GM23338 (cell line): ENCODE results near the gene TRAPPC14. TPM values are rescaled to one million over a fixed set of nuclear protein-coding genes. Genes with fewer than 3 reads are reported as not detected.

Experiments used
- ATAC-seq: fragments of 200-7000 bp; cut with Tn5 transposase; 3 replicates; pipeline ENCODE4 v1.9.1; 2020
- DNase-seq: peaks from one replicate; pipeline ENCODE4 v3.0.0-alpha.2; 2015; ENCODE audit warnings: low spot score
- H2AFZ ChIP-seq: fragments of 200-600 bp; sonication (generic); 2 replicates; pipeline ENCODE4 v1.8.0; 2016; ENCODE audit warnings: antibody characterized with exemption, mild to moderate bottlenecking, moderate library complexity
- H3F3A ChIP-seq: fragments of 200-600 bp; sonication (generic); replicated peaks from 2 replicates; pipeline ENCODE4 v1.8.0; 2017; ENCODE audit warnings: antibody characterized with exemption, mixed run types, low read depth
- H3K27ac ChIP-seq: fragments of 200-600 bp; sonication (generic); 2 replicates; pipeline ENCODE4 v1.6.1; 2016; ENCODE audit warnings: low read depth
- H3K27me3 ChIP-seq: fragments of 200-600 bp; sonication (generic); 2 replicates; pipeline ENCODE4 v1.8.0; 2016; ENCODE audit warnings: mild to moderate bottlenecking, mixed run types, moderate library complexity; ENCODE audit not compliant: insufficient read depth
- H3K36me3 ChIP-seq: fragments of 200-600 bp; sonication (generic); 2 replicates; pipeline ENCODE4 v1.8.0; 2016; ENCODE audit warnings: mild to moderate bottlenecking; ENCODE audit not compliant: insufficient read depth
- H3K4me1 ChIP-seq: fragments of 200-600 bp; sonication (generic); 2 replicates; pipeline ENCODE4 v1.8.0; 2016; ENCODE audit warnings: mild to moderate bottlenecking, moderate library complexity; ENCODE audit not compliant: insufficient read depth
- H3K4me2 ChIP-seq: fragments of 200-600 bp; sonication (generic); 2 replicates; pipeline ENCODE4 v1.7.1; 2017; ENCODE audit warnings: mixed run types
- H3K4me3 ChIP-seq: fragments of 200-600 bp; sonication (generic); 2 replicates; pipeline ENCODE4 v1.6.1; 2016; ENCODE audit warnings: mixed run types
- H3K79me2 ChIP-seq: fragments of 200-600 bp; sonication (generic); replicated peaks from 2 replicates; pipeline ENCODE4 v1.8.0; 2017; ENCODE audit warnings: mild to moderate bottlenecking; ENCODE audit not compliant: insufficient read depth
- H3K9me2 ChIP-seq: fragments of 200-600 bp; sonication (generic); 2 replicates; pipeline ENCODE4 v1.8.0; 2017; ENCODE audit not compliant: insufficient read depth
- H4K20me1 ChIP-seq: fragments of 200-600 bp; sonication (generic); replicated peaks from 2 replicates; pipeline ENCODE4 v1.8.0; 2017; ENCODE audit warnings: mild to moderate bottlenecking; ENCODE audit not compliant: insufficient read depth
- H3K27ac Mint-ChIP-seq: 2 replicates; pipeline ENCODE4 v1.8.0; 2020; ENCODE audit warnings: inconsistent platforms, mild to moderate bottlenecking, moderate library complexity, mixed read lengths
- H3K27me3 Mint-ChIP-seq: 3 replicates; pipeline ENCODE4 v1.8.0; 2022; ENCODE audit warnings: low read depth, mild to moderate bottlenecking, moderate library complexity, mixed read lengths, inconsistent platforms; ENCODE audit not compliant: insufficient read depth, poor library complexity
- H3K36me3 Mint-ChIP-seq: 3 replicates; pipeline ENCODE4 v1.8.0; 2021; ENCODE audit warnings: low read depth, mild to moderate bottlenecking, inconsistent platforms, moderate library complexity, mixed read lengths
- H3K4me1 Mint-ChIP-seq: 3 replicates; pipeline ENCODE4 v1.8.0; 2020; ENCODE audit warnings: mild to moderate bottlenecking, inconsistent platforms, mixed read lengths
- H3K4me3 Mint-ChIP-seq: 3 replicates; pipeline ENCODE4 v1.8.0; 2021; ENCODE audit warnings: moderate library complexity, mild to moderate bottlenecking, inconsistent platforms, mixed read lengths
- H3K9me3 Mint-ChIP-seq: 3 replicates; pipeline ENCODE4 v1.8.0; 2020; ENCODE audit warnings: moderate library complexity, mild to moderate bottlenecking, inconsistent platforms, mixed read lengths
- CREB1 ChIP-seq: fragments of 250-450 bp; sonication (Bioruptor Pico); IDR thresholded peaks from 2 replicates; pipeline ENCODE4 v1.5.0; 2020; ENCODE audit warnings: low read depth, mild to moderate bottlenecking, moderate library complexity
- ETS1 ChIP-seq: IDR thresholded peaks from 2 replicates; pipeline ENCODE4 v1.6.1; 2016; ENCODE audit warnings: antibody characterized with exemption
- EZH2 ChIP-seq: fragments of 200-600 bp; sonication (generic); IDR thresholded peaks from one replicate; pipeline ENCODE4 v1.8.0; 2017; ENCODE audit warnings: antibody characterized with exemption, mild to moderate bottlenecking, low read depth; ENCODE audit not compliant: unreplicated experiment
- JUNB ChIP-seq: IDR thresholded peaks from one replicate; pipeline ENCODE4 v1.6.1; 2016; ENCODE audit warnings: antibody characterized with exemption; ENCODE audit not compliant: unreplicated experiment
- NANOG ChIP-seq: IDR thresholded peaks from 2 replicates; pipeline ENCODE4 v1.6.1; 2016; ENCODE audit warnings: antibody characterized with exemption, borderline replicate concordance
- POLR2AphosphoS5 ChIP-seq: IDR thresholded peaks from 2 replicates; pipeline ENCODE4 v1.6.1; 2016; ENCODE audit warnings: antibody characterized with exemption, low read depth
- ZNF114 ChIP-seq: fragments of 250-450 bp; sonication (Bioruptor Pico); IDR thresholded peaks from 2 replicates; pipeline ENCODE4 v1.5.0; 2020; ENCODE audit warnings: mild to moderate bottlenecking, moderate library complexity
- ZNF331 ChIP-seq: fragments of 250-450 bp; sonication (Bioruptor Pico); IDR thresholded peaks from 2 replicates; pipeline ENCODE4 v1.5.0; 2020; ENCODE audit warnings: low read depth, mild to moderate bottlenecking, moderate library complexity
- ZNF462 ChIP-seq: fragments of 250-450 bp; sonication (Bioruptor Pico); IDR thresholded peaks from 2 replicates; pipeline ENCODE4 v1.5.0; 2020; ENCODE audit warnings: mild to moderate bottlenecking, moderate library complexity
- long read RNA-seq: library from polyadenylated mRNA; unstranded; transcript quantifications from one replicate; pipeline ENCODE4 v2.0.0, GENCODE V29; 2020; ENCODE audit not compliant: unreplicated experiment
- polyA plus RNA-seq: library from polyadenylated mRNA; unstranded; fragments of >200 nt; fragmentation: Nextera tagmentation; extraction: Ambion mirVana; gene quantifications from 2 replicates; pipeline ENCODE4 v1.2.1, GENCODE V29; 2016
- total RNA-seq: library from RNA; depleted of rRNA; stranded (reverse); fragments of >200 nt; shearing (Covaris generic); gene quantifications from 2 replicates; pipeline ENCODE4 v1.2.3, GENCODE V29; 2014; rRNA removed

Gene TRAPPC14
- total RNA-seq: 12.3 and 15.7 TPM in 2 replicates
- 9.3 and 9.8 TPM in 2 replicates for polyA plus RNA-seq
- long read RNA-seq, partial matches to known transcripts: 1 of 3 reads
- long read RNA-seq, other reads (novel, unspliced or antisense): 2 of 3 reads

GRCh38 chr7:100158229-100159098 lies at the start of gene TRAPPC14:
TRAPPC14 (minus strand) TSS chr7:100158723; CDS start chr7:100158499, 224 bp downstream.
- Histone ChIP-seq H3K4me1 (no peaks in the 10 kb centered on the region; the same call in 1 of the 2 replicates), H3F3A (peaks cover 25% of the 10 kb centered on the region), H3K36me3 (no peaks in the 10 kb centered on the region), H3K27ac (peak within 1 kb of the TSS; percentile 91), H2AFZ (peak within 1 kb of the TSS; percentile 75; the same call in 1 of the 2 replicates), H3K9me2 (no peaks in the 10 kb centered on the region), H3K4me2 (peak within 1 kb of the TSS; percentile 88), H4K20me1 (peaks cover 4% of the 10 kb centered on the region), H3K4me3 (peak within 1 kb of the TSS; percentile 97), H3K27me3 (no peaks in the 10 kb centered on the region), H3K79me2 (no peaks in the 10 kb centered on the region)
- TF ChIP-seq ZNF331 (CRISPR knock-in tag): no peak
- peak; percentile 46; the same call in 1 of the 2 replicates for TF ChIP-seq ETS1
- peak; percentile 85 for TF ChIP-seq POLR2AphosphoS5
- H3K4me1 Mint-ChIP-seq: peaks cover 30% of the 10 kb centered on the region
- peaks cover 37% of the 10 kb centered on the region for H3K36me3 Mint-ChIP-seq
- DNase-seq (peak; percentile 97), ATAC-seq (peak; percentile 80)
- peak within 1 kb of the TSS; percentile 83 for H3K4me3 Mint-ChIP-seq
- no peaks in the 10 kb centered on the region for H3K9me3 Mint-ChIP-seq
- peak within 1 kb of the TSS; percentile 84 for H3K27ac Mint-ChIP-seq
- H3K27me3 Mint-ChIP-seq: peaks cover 22% of the 10 kb centered on the region

- H3K79me2 ChIP-seq: no peaks in the 10 kb centered on the region
- peaks cover 6% of the 10 kb centered on the region; the same call in 1 of the 2 replicates for H3K27me3 ChIP-seq
- no peaks in the 10 kb centered on the region for H3F3A ChIP-seq
- H3K36me3 ChIP-seq: no peaks in the 10 kb centered on the region
- ATAC-seq (no peak), DNase-seq (no peak)
- Mint-ChIP-seq H3K9me3 (no peaks in the 10 kb centered on the region), H3K4me1 (peaks cover 22% of the 10 kb centered on the region), H3K27ac (no peak overlapping the region), H3K4me3 (no peak overlapping the region), H3K27me3 (peaks cover 7% of the 10 kb centered on the region), H3K36me3 (no peaks in the 10 kb centered on the region)
- no peak overlapping the region for H3K27ac ChIP-seq
- H3K4me2 ChIP-seq: no peak overlapping the region
- TF ChIP-seq JUNB (no peak), EZH2 (no peak), NANOG (no peak), ZNF462 (CRISPR knock-in tag) (no peak), CREB1 (CRISPR knock-in tag) (no peak), ZNF114 (no peak)
- H3K9me2 ChIP-seq: no peaks in the 10 kb centered on the region
- no peak overlapping the region for H3K4me3 ChIP-seq
- H4K20me1 ChIP-seq: no peaks in the 10 kb centered on the region
- no peak overlapping the region for H2AFZ ChIP-seq
- peaks cover 5% of the 10 kb centered on the region; the same call in 1 of the 2 replicates for H3K4me1 ChIP-seq
Observed at GRCh38 chr7:100204454-100204853, 45.9 kb upstream of the TRAPPC14 start.
